ENCODE results near the gene NFIX.

Gene NFIX

DNA sequence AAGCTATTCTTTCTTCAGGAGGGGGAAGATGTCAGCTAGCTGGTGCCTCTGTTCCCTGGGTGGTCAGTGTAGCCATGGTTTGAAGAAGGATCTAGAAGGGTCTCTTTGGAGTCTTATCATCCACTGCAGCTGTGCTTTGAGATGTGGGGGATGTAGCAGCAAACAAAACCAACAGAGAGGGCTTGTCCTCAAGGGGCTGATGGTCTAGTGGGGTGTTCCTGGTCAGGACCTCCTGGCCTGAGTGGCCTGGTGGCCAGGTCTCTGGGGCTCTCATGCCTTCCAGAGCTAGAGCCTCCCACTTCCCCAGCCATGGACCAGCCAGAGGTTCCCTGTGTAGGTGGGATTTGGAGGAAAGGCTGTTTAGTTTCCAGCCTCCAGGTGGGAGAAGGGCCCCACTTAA is 67.0 kb downstream of the NFIX start:
- no peak overlapping the region for H3K4me3 ChIP-seq (ENCODE audit: low read length)
- no peaks in the 10 kb centered on the region for H3K9me3 ChIP-seq (ENCODE audit: insufficient read depth, low read depth, low read length)
- peaks cover 99% of the 10 kb centered on the region for H3K27me3 ChIP-seq (ENCODE audit: insufficient read depth, low read length)
- no peaks in the 10 kb centered on the region; the same call in 1 of the 2 replicates for H3K4me1 ChIP-seq (ENCODE audit: insufficient read depth, low read length)
- no peak overlapping the region for H3K27ac ChIP-seq (ENCODE audit: low read length)
- no peaks in the 10 kb centered on the region for H3K36me3 ChIP-seq (ENCODE audit: insufficient read depth, low read depth, low read length)
- no peak overlapping the region for H3K9ac ChIP-seq (ENCODE audit: low read depth, low read length)

DNA sequence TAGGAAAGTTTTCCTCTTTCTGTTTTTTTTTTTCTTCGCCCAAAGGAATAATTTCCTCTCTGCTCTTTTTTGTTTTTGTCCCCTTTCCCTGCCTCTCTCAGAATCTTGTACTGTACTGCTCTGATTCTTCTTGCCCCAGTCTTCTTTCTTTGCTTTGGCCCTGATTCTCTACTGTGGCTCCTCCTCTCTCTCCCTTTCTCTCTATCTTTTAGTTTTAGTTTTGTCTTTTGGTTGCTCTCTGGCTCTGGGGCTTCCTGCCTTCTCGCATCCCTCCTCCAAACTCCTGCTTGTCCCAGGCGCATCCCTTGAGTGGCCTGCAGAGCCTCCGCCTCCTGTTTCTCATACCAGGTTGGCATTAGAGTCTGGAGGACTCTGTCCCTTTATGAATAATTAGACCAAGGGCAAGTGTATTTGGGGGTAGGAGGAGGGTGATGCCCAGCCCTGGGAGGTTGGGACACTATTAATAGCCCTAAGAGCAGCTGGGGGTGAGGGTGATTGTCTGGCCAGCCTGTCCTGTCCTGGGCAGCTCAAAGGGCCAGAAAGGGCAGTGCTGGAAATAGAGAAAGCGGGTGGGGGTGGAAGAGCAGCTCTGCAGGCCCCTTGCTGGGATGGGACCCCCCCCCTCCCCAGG is 68.3 kb downstream of the NFIX start:
- H3K9ac ChIP-seq (ENCODE audit: low read depth, low read length) = no peak overlapping the region
- no peaks in the 10 kb centered on the region; the same call in 1 of the 2 replicates for H3K4me1 ChIP-seq (ENCODE audit: insufficient read depth, low read length)
- H3K36me3 ChIP-seq (ENCODE audit: insufficient read depth, low read depth, low read length) = no peaks in the 10 kb centered on the region
- no peaks in the 10 kb centered on the region for H3K9me3 ChIP-seq (ENCODE audit: insufficient read depth, low read depth, low read length)
- H3K27ac ChIP-seq (ENCODE audit: low read length) = no peak overlapping the region
- peaks cover 92% of the 10 kb centered on the region for H3K27me3 ChIP-seq (ENCODE audit: insufficient read depth, low read length)
- H3K4me3 ChIP-seq (ENCODE audit: low read length) = no peak overlapping the region

DNA sequence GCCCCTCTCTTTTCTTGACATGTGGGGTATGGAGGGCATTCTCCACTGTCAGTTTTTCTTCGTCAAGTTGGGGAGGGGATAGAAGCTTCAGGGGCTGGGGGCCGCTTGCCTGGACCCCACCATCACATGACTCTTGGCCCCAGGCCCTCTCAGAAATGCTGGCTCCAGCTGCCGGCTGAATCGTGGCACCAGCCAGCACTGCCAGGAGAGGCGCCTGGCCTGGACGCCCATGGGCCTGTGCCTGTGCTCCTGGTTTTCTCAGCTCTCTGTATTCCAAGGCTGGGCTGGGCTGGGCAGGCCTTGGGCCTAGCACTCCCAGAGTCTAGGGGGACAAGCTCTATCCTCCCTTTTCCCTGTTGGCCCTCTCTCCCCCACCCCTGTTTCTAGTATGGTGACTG is 68.8 kb downstream of the NFIX start:
- Histone ChIP-seq H3K36me3 (ENCODE audit: insufficient read depth, low read depth, low read length) (no peaks in the 10 kb centered on the region), H3K27ac (ENCODE audit: low read length) (no peak overlapping the region), H3K9ac (ENCODE audit: low read depth, low read length) (no peak overlapping the region), H3K4me1 (ENCODE audit: insufficient read depth, low read length) (no peaks in the 10 kb centered on the region; the same call in 1 of the 2 replicates), H3K4me3 (ENCODE audit: low read length) (no peak overlapping the region), H3K27me3 (ENCODE audit: insufficient read depth, low read length) (peaks cover 92% of the 10 kb centered on the region), H3K9me3 (ENCODE audit: insufficient read depth, low read depth, low read length) (no peaks in the 10 kb centered on the region)

DNA sequence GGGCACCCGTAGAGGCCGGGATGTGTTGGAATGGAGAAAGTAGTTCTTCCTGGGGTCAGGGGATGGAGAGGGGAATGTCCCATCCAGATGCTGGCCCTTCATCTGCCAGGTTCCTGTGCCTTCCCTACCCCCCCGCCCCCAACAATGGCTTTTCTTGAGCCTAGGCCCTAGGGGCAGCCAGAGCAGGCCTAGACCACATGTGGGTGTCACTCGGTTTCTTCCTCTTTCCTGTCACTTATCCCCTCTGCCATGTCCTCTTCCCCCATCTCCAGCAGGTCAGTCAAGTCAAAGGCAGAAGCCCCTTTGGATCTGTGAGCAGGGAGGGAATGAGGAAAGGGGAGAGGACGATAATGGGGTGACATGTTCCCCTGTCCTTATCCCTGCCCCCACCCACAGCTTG is 71.0 kb downstream of the NFIX start:
- no peaks in the 10 kb centered on the region for H3K4me1 ChIP-seq (ENCODE audit: insufficient read depth, low read length)
- H3K9ac ChIP-seq (ENCODE audit: low read depth, low read length) = no peak overlapping the region

DNA sequence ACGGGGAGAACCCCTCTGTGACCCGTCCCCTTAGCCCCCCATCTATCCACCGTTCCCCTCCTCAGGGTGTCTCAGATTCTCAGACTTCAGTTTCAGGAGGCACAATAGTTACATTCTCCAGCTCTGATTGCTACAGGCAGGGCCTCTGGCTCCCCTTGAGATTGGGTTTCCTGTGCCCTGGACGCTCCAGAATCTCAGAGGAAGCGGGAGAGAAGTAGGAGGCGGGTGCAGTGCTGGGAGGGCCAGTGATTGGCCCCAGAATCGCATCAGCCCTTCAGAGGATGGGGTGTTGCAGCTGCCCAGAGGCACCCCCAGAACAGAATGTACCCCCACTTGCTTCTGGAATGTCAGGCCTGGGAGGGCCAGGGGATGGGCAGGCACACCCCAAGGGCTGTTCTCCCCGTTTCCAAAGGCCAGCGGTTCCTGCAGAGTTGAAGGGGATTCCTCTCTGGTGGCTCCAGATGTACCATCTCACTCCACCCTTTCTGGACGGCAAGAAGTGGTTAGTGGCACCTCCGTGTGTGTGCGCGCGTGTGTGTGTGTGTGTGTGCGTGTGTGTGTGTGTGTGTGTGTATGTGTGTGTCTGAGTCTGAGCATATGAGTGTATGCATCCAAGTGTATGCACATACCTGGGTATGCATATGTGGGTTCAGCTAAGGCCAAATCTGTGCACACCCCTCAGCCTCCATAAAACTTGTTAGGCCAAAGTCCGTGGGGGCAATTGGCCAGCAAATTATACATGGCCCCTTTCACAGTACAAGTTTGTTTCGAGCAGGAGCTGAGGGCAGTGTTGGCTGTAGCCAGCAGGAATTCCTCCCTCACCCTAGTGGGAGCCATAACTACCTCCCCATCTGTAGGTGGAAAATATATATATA is 71.9 kb downstream of the NFIX start:
- peaks cover 84% of the 10 kb centered on the region for H3K27me3 ChIP-seq (ENCODE audit: insufficient read depth, low read length)
- H3K27ac ChIP-seq (ENCODE audit: low read length) = no peak overlapping the region
- no peaks in the 10 kb centered on the region for H3K9me3 ChIP-seq (ENCODE audit: insufficient read depth, low read depth, low read length)
- H3K4me3 ChIP-seq (ENCODE audit: low read length) = no peak overlapping the region
- H3K9ac ChIP-seq (ENCODE audit: low read depth, low read length) = no peak overlapping the region
- no peaks in the 10 kb centered on the region for H3K36me3 ChIP-seq (ENCODE audit: insufficient read depth, low read depth, low read length)
- H3K4me1 ChIP-seq (ENCODE audit: insufficient read depth, low read length) = no peaks in the 10 kb centered on the region

More for the DNA sequence above, 71.0 kb downstream of the NFIX start:
- Histone ChIP-seq H3K9me3 (ENCODE audit: insufficient read depth, low read depth, low read length) (no peaks in the 10 kb centered on the region), H3K36me3 (ENCODE audit: insufficient read depth, low read depth, low read length) (no peaks in the 10 kb centered on the region), H3K4me3 (ENCODE audit: low read length) (no peak overlapping the region), H3K27me3 (ENCODE audit: insufficient read depth, low read length) (peaks cover 88% of the 10 kb centered on the region), H3K27ac (ENCODE audit: low read length) (no peak overlapping the region)

DNA sequence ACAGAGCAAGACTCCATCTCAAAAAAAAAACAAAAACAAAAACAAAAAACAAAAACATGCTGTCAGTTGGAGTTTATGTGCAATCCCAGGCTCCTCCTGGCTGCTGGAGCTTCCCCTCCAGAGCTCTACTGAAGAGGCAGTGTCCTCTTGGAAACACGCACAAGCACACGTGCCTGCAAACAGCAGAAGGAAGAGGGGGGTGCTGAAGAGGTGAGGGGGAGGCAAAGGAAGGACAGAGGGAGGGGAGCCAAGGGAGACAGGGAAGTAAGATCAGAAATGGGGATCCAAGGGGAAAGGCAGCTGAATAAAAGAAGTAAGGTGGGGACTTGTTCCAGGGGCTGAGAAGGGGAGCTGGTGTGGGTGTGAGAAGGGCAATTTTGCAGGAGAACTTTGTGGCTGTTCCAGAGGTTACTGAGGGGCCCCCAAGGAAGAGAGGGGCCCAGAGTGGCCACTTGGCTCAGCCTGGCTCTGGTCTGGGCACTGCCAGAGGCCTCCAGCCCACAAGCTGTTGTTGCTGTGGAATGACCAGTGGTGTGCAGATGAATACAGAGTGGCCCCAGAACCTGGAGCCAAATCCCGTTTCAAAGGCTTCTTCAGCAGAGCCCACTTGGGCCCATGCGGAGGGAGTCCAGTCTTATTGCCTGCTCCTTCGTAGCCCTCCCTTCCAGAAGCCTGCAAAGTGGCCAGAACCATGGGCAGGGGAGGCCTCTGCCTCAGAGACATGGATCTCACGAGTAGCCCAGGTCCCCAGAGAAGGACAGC is 73.0 kb downstream of the NFIX start:
- Histone ChIP-seq H3K27ac (ENCODE audit: low read length) (no peak overlapping the region), H3K27me3 (ENCODE audit: insufficient read depth, low read length) (peaks cover 81% of the 10 kb centered on the region), H3K4me1 (ENCODE audit: insufficient read depth, low read length) (no peaks in the 10 kb centered on the region), H3K9me3 (ENCODE audit: insufficient read depth, low read depth, low read length) (no peaks in the 10 kb centered on the region), H3K36me3 (ENCODE audit: insufficient read depth, low read depth, low read length) (no peaks in the 10 kb centered on the region), H3K4me3 (ENCODE audit: low read length) (no peak overlapping the region), H3K9ac (ENCODE audit: low read depth, low read length) (no peak overlapping the region)

DNA sequence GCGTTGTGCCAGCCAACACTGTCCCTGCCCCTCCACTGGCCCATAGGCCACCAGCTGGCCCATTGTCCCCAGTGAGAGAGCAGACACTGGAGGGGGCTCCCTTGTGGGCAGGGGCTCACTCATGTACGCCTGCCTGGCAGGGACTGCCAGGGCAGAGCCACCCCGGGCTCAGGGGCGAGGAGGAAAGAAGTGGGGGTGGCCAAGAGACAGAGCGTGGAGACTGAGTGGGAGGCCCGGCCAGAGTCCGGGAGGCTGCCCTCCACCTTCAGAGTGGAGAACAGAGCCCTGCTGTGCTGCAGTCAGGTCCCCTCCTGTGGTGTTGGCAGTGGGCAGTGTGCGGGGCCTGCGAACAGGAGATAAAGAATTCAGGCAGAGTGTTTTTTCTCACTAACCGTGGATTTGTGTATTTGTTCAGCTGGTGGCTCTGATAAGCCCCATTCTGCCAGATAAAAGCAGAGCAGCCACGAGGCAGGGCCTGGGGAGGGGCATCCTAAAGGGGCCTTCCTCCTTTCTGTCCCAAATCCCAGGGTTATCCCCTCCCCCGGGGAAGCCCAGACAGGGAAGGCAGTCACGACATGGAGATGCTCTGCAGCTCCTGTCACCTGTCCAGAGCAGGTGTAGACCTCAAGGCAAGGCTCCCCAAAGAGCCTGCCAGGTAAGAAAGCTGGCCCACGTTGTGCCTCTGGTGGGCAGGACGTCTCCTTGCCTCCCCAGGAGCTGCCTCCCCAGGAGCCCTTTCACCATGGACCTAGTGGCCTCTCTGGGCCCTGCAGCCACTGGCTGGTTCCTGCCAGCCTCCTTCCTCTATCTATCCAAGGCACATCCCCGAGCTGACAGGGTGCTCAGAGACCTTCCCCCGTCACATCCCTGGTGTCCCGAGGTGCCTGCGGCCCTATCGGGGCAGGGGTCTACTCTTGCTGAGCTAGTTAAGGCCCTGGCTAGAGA is 74.4 kb downstream of the NFIX start:
- Histone ChIP-seq H3K4me1 (ENCODE audit: insufficient read depth, low read length) (no peaks in the 10 kb centered on the region), H3K36me3 (ENCODE audit: insufficient read depth, low read depth, low read length) (no peaks in the 10 kb centered on the region), H3K4me3 (ENCODE audit: low read length) (no peak overlapping the region), H3K27me3 (ENCODE audit: insufficient read depth, low read length) (peaks cover 67% of the 10 kb centered on the region), H3K27ac (ENCODE audit: low read length) (no peak overlapping the region), H3K9me3 (ENCODE audit: insufficient read depth, low read depth, low read length) (no peaks in the 10 kb centered on the region), H3K9ac (ENCODE audit: low read depth, low read length) (no peak overlapping the region)

DNA sequence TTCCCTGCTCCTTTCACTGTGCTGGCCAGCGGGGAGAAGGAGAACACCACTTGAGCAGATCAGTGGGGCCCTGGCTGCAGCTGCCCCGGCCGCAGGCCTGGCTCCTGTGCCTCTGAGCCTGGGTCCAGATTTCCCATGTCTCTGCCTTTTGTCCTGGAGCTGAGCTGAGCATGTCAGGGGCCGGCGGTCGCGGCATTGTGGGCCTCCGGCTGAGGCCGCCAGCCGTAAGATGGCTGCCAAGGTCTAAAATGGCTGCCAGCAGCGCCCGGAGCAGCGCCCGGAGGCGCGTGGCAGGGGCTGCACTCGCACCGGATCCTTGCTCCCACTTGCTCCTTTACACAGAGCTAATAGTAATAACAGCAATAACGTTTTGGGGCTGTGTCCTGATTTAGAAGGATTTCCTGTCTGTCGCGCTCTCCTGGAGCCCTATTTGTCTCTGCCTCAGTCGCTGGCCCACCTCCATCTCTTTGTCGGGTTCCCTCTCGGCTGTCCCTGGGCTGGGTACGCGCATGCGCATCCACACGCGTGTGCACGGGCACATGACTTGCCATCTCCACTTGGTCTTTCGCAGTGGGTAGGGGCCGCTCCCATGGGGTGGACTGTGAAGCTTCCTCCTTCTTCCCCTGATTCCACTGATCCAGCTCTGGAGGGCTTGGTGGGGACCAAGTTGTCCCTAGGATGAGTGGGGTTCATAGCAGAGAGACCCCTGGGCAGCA is 75.3 kb downstream of the NFIX start:
- Histone ChIP-seq H3K9ac (ENCODE audit: low read depth, low read length) (no peak overlapping the region), H3K27ac (ENCODE audit: low read length) (no peak overlapping the region), H3K36me3 (ENCODE audit: insufficient read depth, low read depth, low read length) (no peaks in the 10 kb centered on the region), H3K4me3 (ENCODE audit: low read length) (no peak overlapping the region), H3K9me3 (ENCODE audit: insufficient read depth, low read depth, low read length) (no peaks in the 10 kb centered on the region), H3K27me3 (ENCODE audit: insufficient read depth, low read length) (peaks cover 64% of the 10 kb centered on the region), H3K4me1 (ENCODE audit: insufficient read depth, low read length) (no peaks in the 10 kb centered on the region)

DNA sequence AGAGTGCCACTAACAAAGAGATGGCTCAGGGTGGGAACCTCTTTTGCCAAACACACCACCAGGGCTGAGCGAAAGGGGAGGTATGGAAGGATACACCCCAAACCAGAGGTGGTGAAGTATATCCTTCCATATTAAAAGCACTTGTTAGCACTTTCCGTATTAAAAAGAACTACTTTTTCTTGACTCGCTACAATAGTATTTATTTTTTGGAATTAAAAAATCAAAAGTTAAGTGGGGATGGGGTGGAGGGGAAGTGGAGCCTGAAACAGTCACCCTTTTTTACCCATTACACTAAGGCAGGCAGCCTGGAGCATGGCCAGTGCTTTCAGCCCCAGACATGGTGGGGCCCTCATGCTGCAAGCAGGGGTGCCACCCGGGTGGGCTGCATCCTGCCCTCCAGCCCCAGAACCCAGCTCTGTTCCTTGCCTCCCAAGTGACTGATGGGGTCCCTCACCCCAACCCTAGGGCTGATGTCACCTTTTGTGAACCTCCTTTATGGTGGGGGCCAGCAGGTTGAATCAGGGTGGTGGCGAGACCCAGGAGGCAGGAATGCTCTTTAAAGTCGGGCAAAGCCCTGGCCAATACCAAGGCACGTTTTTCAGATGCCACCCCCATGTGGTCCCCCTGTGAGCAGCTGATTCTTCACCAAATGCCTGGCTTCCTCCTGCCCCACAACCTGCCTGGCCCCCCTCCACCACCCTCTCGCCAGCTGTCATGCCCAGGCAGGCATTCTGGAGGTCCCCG is 76.3 kb downstream of the NFIX start:
- no peak overlapping the region for H3K9ac ChIP-seq (ENCODE audit: low read depth, low read length)
- peaks cover 64% of the 10 kb centered on the region for H3K27me3 ChIP-seq (ENCODE audit: insufficient read depth, low read length)
- no peaks in the 10 kb centered on the region for H3K4me1 ChIP-seq (ENCODE audit: insufficient read depth, low read length)
- no peaks in the 10 kb centered on the region for H3K36me3 ChIP-seq (ENCODE audit: insufficient read depth, low read depth, low read length)
- H3K27ac ChIP-seq (ENCODE audit: low read length) = no peak overlapping the region
- no peak overlapping the region for H3K4me3 ChIP-seq (ENCODE audit: low read length)
- no peaks in the 10 kb centered on the region for H3K9me3 ChIP-seq (ENCODE audit: insufficient read depth, low read depth, low read length)

DNA sequence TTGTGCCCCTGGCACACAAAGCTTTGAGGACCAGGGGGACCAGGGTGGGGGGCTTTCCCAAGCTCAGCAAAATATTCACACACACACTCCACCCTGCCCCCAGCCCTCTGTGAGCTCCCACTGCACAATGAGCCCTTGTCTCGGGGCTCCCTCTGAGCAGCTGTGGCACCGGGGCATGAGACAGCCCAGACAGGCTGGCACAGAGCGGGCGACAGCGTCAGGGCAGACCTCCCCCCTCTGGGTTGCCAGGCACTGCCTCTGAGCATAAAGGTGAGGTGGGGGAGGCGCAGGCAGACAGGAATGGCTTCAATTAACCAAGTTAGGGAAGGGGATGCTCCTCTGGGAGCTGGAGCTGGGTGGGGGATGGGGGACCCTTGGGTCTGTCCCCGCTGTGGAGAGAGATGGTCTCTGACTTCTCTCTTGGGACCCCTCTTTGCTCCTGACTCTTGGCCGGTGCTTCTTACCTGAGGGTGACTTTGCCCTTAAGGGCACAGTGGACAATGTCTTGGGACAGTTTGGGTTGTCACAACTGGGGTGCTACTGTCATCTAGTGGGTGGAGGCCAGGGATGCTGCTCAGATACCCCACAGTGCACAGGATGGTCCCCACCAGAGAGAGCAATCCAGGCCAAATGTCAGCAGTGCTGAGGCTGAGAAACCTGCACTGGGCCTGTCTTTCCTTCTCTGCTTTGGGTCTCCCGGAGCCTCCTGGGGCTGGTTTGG is 77.1 kb downstream of the NFIX start:
- no peak overlapping the region for H3K27ac ChIP-seq (ENCODE audit: low read length)
- no peak overlapping the region for H3K4me3 ChIP-seq (ENCODE audit: low read length)
- no peaks in the 10 kb centered on the region for H3K36me3 ChIP-seq (ENCODE audit: insufficient read depth, low read depth, low read length)
- no peak overlapping the region for H3K9ac ChIP-seq (ENCODE audit: low read depth, low read length)
- H3K9me3 ChIP-seq (ENCODE audit: insufficient read depth, low read depth, low read length) = no peaks in the 10 kb centered on the region
- H3K4me1 ChIP-seq (ENCODE audit: insufficient read depth, low read length) = peaks cover 7% of the 10 kb centered on the region
- H3K27me3 ChIP-seq (ENCODE audit: insufficient read depth, low read length) = peaks cover 65% of the 10 kb centered on the region

Data from iPS-20b (cell line).